22Rv1 (cell line): ENCODE measurements around the gene MYLK.

Experiments
- ZFX ChIP-seq: fragments of 450-650 bp; IDR thresholded peaks from 2 replicates; pipeline ENCODE4 v1.6.1; 2017; ENCODE audit warnings: antibody characterized with exemption, borderline replicate concordance
- TF ChIP-seq, protein P1 (sequence below): fragments of 450-650 bp; IDR thresholded peaks from 2 replicates; pipeline ENCODE4 v1.5.1; 2017; ENCODE audit warnings: mild to moderate bottlenecking

DNA sequence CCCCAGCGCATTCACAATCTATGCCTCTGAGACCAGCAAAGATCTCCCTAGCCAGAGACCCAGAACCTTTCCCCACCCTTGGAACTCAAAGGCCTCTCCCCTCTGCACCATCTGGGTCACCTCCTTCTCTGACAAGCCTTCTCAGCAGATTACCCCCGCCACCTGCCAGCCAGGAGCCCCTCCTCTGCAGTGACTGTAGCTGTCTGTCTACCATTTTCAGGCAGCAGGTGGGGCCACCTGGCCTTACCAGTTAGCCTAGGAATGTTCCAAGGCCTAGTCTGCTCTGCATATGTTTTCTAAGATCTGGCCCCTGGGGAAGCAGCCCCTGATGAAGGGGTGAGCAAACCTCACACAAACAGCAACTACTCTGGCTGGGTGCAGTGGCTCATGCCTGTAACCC, 2.4 kb downstream of the MYLK start:
- TF ChIP-seq, protein P1, sequence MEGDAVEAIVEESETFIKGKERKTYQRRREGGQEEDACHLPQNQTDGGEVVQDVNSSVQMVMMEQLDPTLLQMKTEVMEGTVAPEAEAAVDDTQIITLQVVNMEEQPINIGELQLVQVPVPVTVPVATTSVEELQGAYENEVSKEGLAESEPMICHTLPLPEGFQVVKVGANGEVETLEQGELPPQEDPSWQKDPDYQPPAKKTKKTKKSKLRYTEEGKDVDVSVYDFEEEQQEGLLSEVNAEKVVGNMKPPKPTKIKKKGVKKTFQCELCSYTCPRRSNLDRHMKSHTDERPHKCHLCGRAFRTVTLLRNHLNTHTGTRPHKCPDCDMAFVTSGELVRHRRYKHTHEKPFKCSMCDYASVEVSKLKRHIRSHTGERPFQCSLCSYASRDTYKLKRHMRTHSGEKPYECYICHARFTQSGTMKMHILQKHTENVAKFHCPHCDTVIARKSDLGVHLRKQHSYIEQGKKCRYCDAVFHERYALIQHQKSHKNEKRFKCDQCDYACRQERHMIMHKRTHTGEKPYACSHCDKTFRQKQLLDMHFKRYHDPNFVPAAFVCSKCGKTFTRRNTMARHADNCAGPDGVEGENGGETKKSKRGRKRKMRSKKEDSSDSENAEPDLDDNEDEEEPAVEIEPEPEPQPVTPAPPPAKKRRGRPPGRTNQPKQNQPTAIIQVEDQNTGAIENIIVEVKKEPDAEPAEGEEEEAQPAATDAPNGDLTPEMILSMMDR, result no peak
- TF ChIP-seq ZFX, result no peak
